Upper lobe of left lung (tissue), 6 donors: ENCODE measurements around the gene KERA. TPM values are rescaled to one million over a fixed set of nuclear protein-coding genes. Genes with fewer than 3 reads are reported as not detected.

Experiments
- ATAC-seq, 2 donors: fragments of 200-7000 bp; cut with Tn5 transposase; one replicate each; pipeline ENCODE4 v1.9.1; 2022; ENCODE audit warnings: mild to moderate bottlenecking in 2 of 2, moderate library complexity in 2 of 2; ENCODE audit not compliant: low FRiP score in 2 of 2
- DNase-seq, 2 donors: peaks; one replicate each; pipeline ENCODE4 v3.0.0-alpha.2; 2019 to 2020
- H3K27ac ChIP-seq, 4 donors: fragments of 200-600 bp; sonication (generic); one replicate each; pipeline ENCODE4 v1.5.1; 2016 to 2019
- H3K27me3 ChIP-seq, 4 donors: fragments of 200-600 bp; sonication (generic); one replicate each; pipeline ENCODE4 v1.5.1; 2017 to 2019
- H3K36me3 ChIP-seq, 4 donors: fragments of 200-600 bp; sonication (generic); one replicate each; pipeline ENCODE4 v1.5.1; 2016 to 2019
- H3K4me1 ChIP-seq, 4 donors: fragments of 200-600 bp; sonication (generic); one replicate each; pipeline ENCODE4 v1.5.1; 2018 to 2019
- H3K4me3 ChIP-seq, 4 donors: fragments of 200-600 bp; sonication (generic); one replicate each; pipeline ENCODE4 v1.5.1; 2017 to 2019; ENCODE audit warnings: mild to moderate bottlenecking in 2 of 4, moderate library complexity in 1 of 4
- H3K9me3 ChIP-seq, 4 donors: fragments of 200-600 bp; sonication (generic); one replicate each; pipeline ENCODE4 v1.5.1; 2018 to 2019
- CTCF ChIP-seq, 6 experiments: fragments of 450-650 bp in 4 of 6; fragments of 200-600 bp in 2 of 6; sonication (generic) in 2 of 6; IDR thresholded peaks; one replicate each; pipeline ENCODE4 v1.5.1; 2016 to 2019; ENCODE audit warnings: antibody characterized with exemption in 6 of 6
- EP300 ChIP-seq, 4 donors: sonication (generic); formaldehyde crosslinking; IDR thresholded peaks; one replicate each; pipeline ENCODE4 v1.5.1; 2017; ENCODE audit warnings: antibody characterized with exemption in 4 of 4, control low read depth in 2 of 4
- POLR2A ChIP-seq, 4 donors: fragments of 450-650 bp; IDR thresholded peaks; one replicate each; pipeline ENCODE4 v1.5.1; 2016 to 2017; ENCODE audit warnings: antibody characterized with exemption in 4 of 4, mild to moderate bottlenecking in 2 of 4
- POLR2AphosphoS5 ChIP-seq, 2 donors: sonication (generic); formaldehyde crosslinking; IDR thresholded peaks; one replicate each; pipeline ENCODE4 v1.5.1; 2017; ENCODE audit warnings: antibody characterized with exemption in 2 of 2
- WGBS, 2 donors: methylation state at CpG; one replicate each; pipeline ENCODE4 v1.1.5; 2017 to 2018; 5-methylcytosine and 5-hydroxymethylcytosine counted together
- total RNA-seq, 6 donors: library from RNA; depleted of rRNA in 4 of 6; stranded (reverse); fragments of >200 nt in 4 of 6; gene quantifications; one replicate each; pipeline versions ENCODE4 v1.1.0 to v1.2.1, GENCODE V29; 2016 to 2021
- donor health status: DM: no; HTN: no; CAD: no; lungs with moderate emphysema.
- donor health status: DM: no; HTN: yes; CAD: no; lungs with severe emphysema.

The KERA gene
- total RNA-seq, 6 donors from 2014 or later, result not detected

GRCh38 chr12:91009319-91009950, 48.4 kb downstream of the KERA start:
- WGBS, 2 donors, result 81 to 86% methylated on average over 1 of the region's 1 CpG
- ATAC-seq (no peak), DNase-seq (no peak)
- H3K9me3 ChIP-seq, result no peaks in the 10 kb centered on the region
- H3K4me1 ChIP-seq, result no peaks in the 10 kb centered on the region
- no peaks in the 10 kb centered on the region for H3K27me3 ChIP-seq
- TF ChIP-seq POLR2A (IDR thresholded peaks at IDR 0.05), result no peak
- no peak for TF ChIP-seq CTCF (IDR thresholded peaks at IDR 0.05)
- no peak for TF ChIP-seq POLR2AphosphoS5 (IDR thresholded peaks at IDR 0.05)
- TF ChIP-seq EP300 (IDR thresholded peaks at IDR 0.05), result no peak
- no peaks in the 10 kb centered on the region for H3K36me3 ChIP-seq
- H3K4me3 ChIP-seq, result no peak overlapping the region
- H3K27ac ChIP-seq, result no peak overlapping the region

DNA sequence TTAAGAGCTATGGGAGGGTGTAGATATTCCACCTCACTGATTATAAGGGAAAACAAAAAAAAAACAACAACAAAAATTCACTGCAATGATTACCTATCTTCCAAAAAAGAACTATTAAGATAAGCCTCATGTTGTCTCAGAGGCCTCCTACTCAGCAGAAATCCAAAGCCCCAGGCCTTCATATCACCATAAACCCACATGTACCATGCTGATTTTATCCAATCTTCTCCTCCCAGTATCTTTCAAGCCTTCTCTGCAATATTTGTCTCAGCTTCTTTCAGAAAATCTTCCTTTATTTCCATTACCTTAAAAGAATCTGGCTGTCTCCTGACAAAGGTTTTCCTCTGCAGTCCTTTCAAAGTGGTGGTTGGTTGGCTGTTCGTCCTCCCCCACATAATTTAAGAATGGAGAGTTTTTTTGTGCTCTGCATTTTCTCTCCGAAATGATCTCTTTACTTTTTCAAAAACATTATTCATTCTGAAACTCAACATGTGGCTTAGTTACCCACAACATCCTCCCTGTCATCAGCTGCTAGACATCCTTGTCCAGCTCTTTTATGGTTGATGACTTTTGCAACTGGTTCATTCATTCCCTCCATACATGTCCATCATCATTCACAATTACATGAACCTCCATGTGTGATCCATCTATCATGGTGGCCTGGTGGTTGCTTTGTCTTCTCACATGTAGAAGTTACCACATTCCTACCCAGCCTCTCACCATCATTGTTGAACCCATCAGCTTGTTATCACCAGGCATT, 50.1 kb downstream of the KERA start:
- DNase-seq, result no peak
- Histone ChIP-seq H3K9me3 (no peaks in the 10 kb centered on the region), H3K27me3 (no peaks in the 10 kb centered on the region), H3K27ac (no peak overlapping the region), H3K4me1 (no peaks in the 10 kb centered on the region), H3K36me3 (no peaks in the 10 kb centered on the region), H3K4me3 (no peak overlapping the region)
- TF ChIP-seq EP300 (IDR thresholded peaks at IDR 0.05) (no peak), POLR2A (IDR thresholded peaks at IDR 0.05) (no peak), POLR2AphosphoS5 (IDR thresholded peaks at IDR 0.05) (no peak)
- WGBS, 2 donors, result 62 to 66% methylated on average over 2 of the region's 2 CpGs
- ATAC-seq, result no peak

DNA sequence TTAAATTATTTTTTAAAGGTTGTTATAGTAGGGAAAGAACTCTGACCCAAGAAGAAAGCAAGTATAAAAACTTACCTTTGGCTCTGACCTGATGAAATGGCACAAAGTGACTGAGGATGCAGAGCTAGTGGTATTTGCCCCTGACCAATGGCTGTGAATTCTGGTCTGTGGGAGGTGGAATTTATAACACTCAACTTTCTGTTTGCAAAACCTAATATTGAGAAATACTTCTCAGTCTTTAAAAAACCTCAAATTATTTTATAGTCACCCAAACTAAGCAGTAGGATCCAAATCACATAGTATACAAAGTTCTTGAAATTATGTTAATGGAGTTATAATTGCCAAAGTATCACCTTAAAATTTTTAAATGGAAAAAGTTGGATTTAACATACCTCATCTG, 53.0 kb downstream of the KERA start, which contains the start of gene EPYC:
TSS of gene EPYC (minus strand) at position 101 of the 400 bp plus-strand sequence. CDS start 2,407 bp downstream, outside the sequence.
- no peak within 1 kb of the TSS for H3K27ac ChIP-seq
- H3K4me1 ChIP-seq, result no peaks in the 10 kb centered on the region
- TF ChIP-seq EP300 (IDR thresholded peaks at IDR 0.05), result no peak
- H3K27me3 ChIP-seq, result no peaks in the 10 kb centered on the region
- no peak within 1 kb of the TSS for H3K4me3 ChIP-seq
- no peaks in the 10 kb centered on the region for H3K9me3 ChIP-seq
- H3K36me3 ChIP-seq, result no peaks in the 10 kb centered on the region
- ATAC-seq, result no peak
- no peak for DNase-seq

DNA sequence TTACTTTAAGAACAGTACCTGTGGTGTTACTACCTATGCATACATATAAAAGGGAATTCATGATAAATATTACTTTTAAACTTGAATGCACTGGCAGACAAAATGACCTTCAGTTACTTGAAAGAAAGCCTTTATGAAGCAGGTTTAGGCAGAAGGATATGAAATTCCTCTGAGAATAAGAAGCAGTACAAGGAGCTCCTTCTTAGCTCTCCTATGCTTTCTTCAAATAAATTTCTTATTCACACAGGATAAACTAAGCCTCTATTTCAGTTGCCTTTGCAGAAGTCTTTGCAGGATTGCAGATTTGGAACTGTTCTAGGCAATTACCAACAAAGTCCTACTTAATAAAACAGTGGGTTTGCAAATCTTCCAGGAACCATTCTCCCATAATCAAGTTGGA, 54.1 kb downstream of the KERA start:
- no peaks in the 10 kb centered on the region for H3K9me3 ChIP-seq
- TF ChIP-seq CTCF (IDR thresholded peaks at IDR 0.05), result no peak
- no peak for TF ChIP-seq EP300 (IDR thresholded peaks at IDR 0.05)
- TF ChIP-seq POLR2AphosphoS5 (IDR thresholded peaks at IDR 0.05), result no peak
- no peak for TF ChIP-seq POLR2A (IDR thresholded peaks at IDR 0.05)
- no peak overlapping the region for H3K27ac ChIP-seq
- ATAC-seq (no peak), DNase-seq (no peak)
- no peaks in the 10 kb centered on the region for H3K27me3 ChIP-seq
- H3K36me3 ChIP-seq, result no peaks in the 10 kb centered on the region
- no peaks in the 10 kb centered on the region for H3K4me1 ChIP-seq
- H3K4me3 ChIP-seq, result no peak overlapping the region

DNA sequence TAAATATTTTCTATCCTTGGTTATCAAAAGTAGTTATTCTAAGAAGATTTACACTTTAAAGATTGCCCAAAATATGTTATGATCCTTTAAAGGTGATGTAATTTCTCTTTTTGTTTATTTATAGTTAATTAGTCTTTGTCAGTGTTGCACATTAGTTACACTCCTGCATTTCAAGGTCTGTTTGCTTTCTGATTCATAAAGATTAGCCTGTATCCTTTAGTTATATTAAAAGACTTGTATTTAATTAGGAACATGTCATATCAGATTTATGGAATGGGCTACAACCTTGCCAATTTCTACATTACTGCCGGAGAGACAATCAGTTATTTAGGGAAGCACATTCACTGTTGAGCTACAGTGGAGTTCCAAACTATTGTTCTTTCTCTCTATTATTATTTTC, 56.5 kb downstream of the KERA start:
- whole genome bisulfite sequencing, 2 donors, result 56 to 63% methylated on average over 1 of the region's 1 CpG
- no peaks in the 10 kb centered on the region for H3K36me3 ChIP-seq
- no peaks in the 10 kb centered on the region for H3K27me3 ChIP-seq
- no peak overlapping the region for H3K4me3 ChIP-seq
- DNase-seq (no peak), ATAC-seq (no peak)
- H3K27ac ChIP-seq, result no peak overlapping the region
- no peaks in the 10 kb centered on the region for H3K9me3 ChIP-seq
- TF ChIP-seq POLR2AphosphoS5 (IDR thresholded peaks at IDR 0.05), result no peak
- no peak for TF ChIP-seq POLR2A (IDR thresholded peaks at IDR 0.05)
- no peak for TF ChIP-seq EP300 (IDR thresholded peaks at IDR 0.05)
- no peak for TF ChIP-seq CTCF (IDR thresholded peaks at IDR 0.05)
- H3K4me1 ChIP-seq, result no peaks in the 10 kb centered on the region

Other genes starting within 250 kb of the KERA start
- gene CCER1, start 102.8 kb downstream of the KERA start, total RNA-seq, result not detected
- gene EPYC, start 53.1 kb downstream of the KERA start, total RNA-seq, result not detected
- gene LUM, start 53.5 kb upstream of the KERA start, total RNA-seq, result 100 to 1,000 TPM in 5 of 6 donors, 10 to 100 TPM in 1; 51.3 to 281 (median 158) TPM
- gene DCN, start 124.8 kb upstream of the KERA start, total RNA-seq, result 1,000 to 10,000 TPM in 1 of 6 donors, 100 to 1,000 TPM in 5; 163 to 1,140 (median 478) TPM